SU-DHL-6 (cell line): ENCODE measurements around the gene ETFA.

Experiments
- CTCF ChIP-seq: fragments of 200-600 bp; sonication (generic); IDR thresholded peaks from one replicate; pipeline ENCODE4 v1.5.1; 2017; ENCODE audit warnings: antibody characterized with exemption, mild to moderate bottlenecking, low read length, moderate library complexity; ENCODE audit not compliant: insufficient read depth, poor library complexity, severe bottlenecking
- EZH2phosphoT487 ChIP-seq: fragments of 200-600 bp; sonication (generic), shearing (Covaris generic); conservative IDR thresholded peaks from 2 replicates; pipeline ENCODE4 v1.6.1; 2018; ENCODE audit warnings: mild to moderate bottlenecking, antibody characterized with exemption, low read length, moderate library complexity, mixed read lengths

GRCh38 chr15:76278651-76279050, 32.6 kb downstream of the ETFA start:
- TF ChIP-seq CTCF (no peak), EZH2phosphoT487 (no peak)
